ENCODE results near the gene PDE8B.

Gene PDE8B

GRCh38 chr5:77182367-77182766 lies 28.1 kb upstream of the PDE8B start:
- H2AK5ac ChIP-seq (ENCODE audit: low read length): no peak overlapping the region
- H3K79me1 ChIP-seq (ENCODE audit: low read length): peaks cover 2% of the 10 kb centered on the region
- peaks cover 25% of the 10 kb centered on the region for H3K27me3 ChIP-seq (ENCODE audit: insufficient read depth, low read length)
- peaks cover 7 to 9% of the 10 kb centered on the region in 2 experiments for H3K4me1 ChIP-seq (ENCODE audit: control insufficient read depth in 1 of 2, insufficient read depth in 2 of 2, low read length in 2 of 2)
- H2BK12ac ChIP-seq (ENCODE audit: low read length): no peak overlapping the region
- no peak overlapping the region for H3K4me2 ChIP-seq (ENCODE audit: low read length)
- no peak overlapping the region for H2BK5ac ChIP-seq (ENCODE audit: low read depth, low read length, poor library complexity)
- H3K4me3 ChIP-seq (ENCODE audit: low read depth, low read length): no peak overlapping the region
- H4K8ac ChIP-seq (ENCODE audit: low read depth, low read length): no peak overlapping the region
- H3K23ac ChIP-seq (ENCODE audit: low read length): no peak overlapping the region
- no peak overlapping the region for H3K18ac ChIP-seq (ENCODE audit: low read length)
- no peak overlapping the region for H4K91ac ChIP-seq (ENCODE audit: low read depth, low read length)
- no peak overlapping the region for H3K4ac ChIP-seq (ENCODE audit: low read depth, low read length)
- H3K9me3 ChIP-seq (ENCODE audit: insufficient read depth, low read depth, low read length): no peaks in the 10 kb centered on the region
- H3K14ac ChIP-seq (ENCODE audit: low read length): no peak overlapping the region
- no CpG with 5 or more reads among the region's 1 CpG for WGBS (ENCODE audit: extremely low coverage, insufficient coverage, insufficient read length)
- no peak overlapping the region for H2BK120ac ChIP-seq (ENCODE audit: insufficient read depth, low read length, poor library complexity)
- no peak overlapping the region for H4K12ac ChIP-seq (ENCODE audit: low read depth, low read length)
- no peak overlapping the region for H3K9ac ChIP-seq (ENCODE audit: low read length)
- no peak overlapping the region for H3K27ac ChIP-seq (ENCODE audit: low read depth, low read length)
- no peak for DNase-seq
- H3K36me3 ChIP-seq (ENCODE audit: control insufficient read depth in 1 of 2, insufficient read depth in 2 of 2, low read length in 2 of 2): no peaks in the 10 kb centered on the region
- no peak overlapping the region for H2AFZ ChIP-seq (ENCODE audit: insufficient read depth, low read length, poor library complexity)
- no peaks in the 10 kb centered on the region for H3K79me2 ChIP-seq (ENCODE audit: control insufficient read depth, insufficient read depth, low read length, poor library complexity)

- H3K18ac ChIP-seq (ENCODE audit: low read length): no peak overlapping the region
- no peak overlapping the region for H4K12ac ChIP-seq (ENCODE audit: low read depth, low read length)
- no peaks in the 10 kb centered on the region for H3K79me1 ChIP-seq (ENCODE audit: low read length)
- no peak overlapping the region for H3K4me3 ChIP-seq (ENCODE audit: low read depth, low read length)
- H3K27ac ChIP-seq (ENCODE audit: low read depth, low read length): no peak overlapping the region
- H2BK12ac ChIP-seq (ENCODE audit: low read length): no peak overlapping the region
- no peak overlapping the region for H3K9ac ChIP-seq (ENCODE audit: low read length)
- H2AK5ac ChIP-seq (ENCODE audit: low read length): no peak overlapping the region
- H2AFZ ChIP-seq (ENCODE audit: insufficient read depth, low read length, poor library complexity): no peak overlapping the region
- H3K9me3 ChIP-seq (ENCODE audit: insufficient read depth, low read depth, low read length): peaks cover 2% of the 10 kb centered on the region
- no peak overlapping the region for H2BK120ac ChIP-seq (ENCODE audit: insufficient read depth, low read length, poor library complexity)
- H3K4me2 ChIP-seq (ENCODE audit: low read length): no peak overlapping the region
- no peak overlapping the region for H3K14ac ChIP-seq (ENCODE audit: low read length)
- WGBS (ENCODE audit: extremely low coverage, insufficient coverage, insufficient read length): no CpG with 5 or more reads among the region's 2 CpGs
- H3K23ac ChIP-seq (ENCODE audit: low read length): no peak overlapping the region
- peaks cover 2% of the 10 kb centered on the region for H3K27me3 ChIP-seq (ENCODE audit: insufficient read depth, low read length)
- no peaks in the 10 kb centered on the region for H3K36me3 ChIP-seq (ENCODE audit: control insufficient read depth in 1 of 2, insufficient read depth in 2 of 2, low read length in 2 of 2)
- no peaks in the 10 kb centered on the region for H3K4me1 ChIP-seq (ENCODE audit: control insufficient read depth in 1 of 2, insufficient read depth in 2 of 2, low read length in 2 of 2)
- H3K79me2 ChIP-seq (ENCODE audit: control insufficient read depth, insufficient read depth, low read length, poor library complexity): no peaks in the 10 kb centered on the region
- no peak overlapping the region for H3K4ac ChIP-seq (ENCODE audit: low read depth, low read length)
- no peak overlapping the region for H4K91ac ChIP-seq (ENCODE audit: low read depth, low read length)
- no peak overlapping the region for H2BK5ac ChIP-seq (ENCODE audit: low read depth, low read length, poor library complexity)
- DNase-seq: no peak
- no peak overlapping the region for H4K8ac ChIP-seq (ENCODE audit: low read depth, low read length)
Measured at GRCh38 chr5:77186652-77187370, 23.7 kb upstream of the PDE8B start.

DNA sequence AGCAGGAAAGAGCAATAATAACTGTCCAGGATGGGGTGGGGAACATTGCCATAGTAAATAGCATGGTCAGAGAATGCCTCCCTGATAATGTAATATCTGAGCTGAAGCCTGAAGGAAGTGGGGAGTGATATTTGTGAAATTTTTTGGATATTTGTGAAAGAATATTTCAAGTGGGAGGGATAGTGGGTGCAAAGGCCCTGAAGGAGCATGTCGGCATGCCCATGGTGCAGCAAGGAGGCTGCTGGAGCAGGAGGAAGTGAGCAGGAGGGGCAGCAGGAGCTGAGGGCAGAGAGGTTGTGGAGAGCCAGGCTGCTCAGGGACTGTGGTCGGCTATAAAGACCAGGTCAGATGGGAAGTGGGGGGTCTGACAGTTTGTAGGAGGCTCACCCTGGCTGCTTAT lies 21.1 kb upstream of the PDE8B start:
- Histone ChIP-seq H3K4ac (ENCODE audit: low read depth, low read length) (no peak overlapping the region), H2AK5ac (ENCODE audit: low read length) (no peak overlapping the region), H2AFZ (ENCODE audit: insufficient read depth, low read length, poor library complexity) (no peak overlapping the region), H2BK12ac (ENCODE audit: low read length) (no peak overlapping the region), H2BK120ac (ENCODE audit: insufficient read depth, low read length, poor library complexity) (no peak overlapping the region), H3K14ac (ENCODE audit: low read length) (no peak overlapping the region), H3K4me2 (ENCODE audit: low read length) (no peak overlapping the region), H3K4me1 (ENCODE audit: control insufficient read depth in 1 of 2, insufficient read depth in 2 of 2, low read length in 2 of 2) (no peaks in the 10 kb centered on the region), H4K91ac (ENCODE audit: low read depth, low read length) (no peak overlapping the region), H3K4me3 (ENCODE audit: low read depth, low read length) (no peak overlapping the region), H3K79me1 (ENCODE audit: low read length) (no peaks in the 10 kb centered on the region), H4K8ac (ENCODE audit: low read depth, low read length) (no peak overlapping the region), H3K9me3 (ENCODE audit: insufficient read depth, low read depth, low read length) (peaks cover 2% of the 10 kb centered on the region), H4K12ac (ENCODE audit: low read depth, low read length) (no peak overlapping the region), H3K23ac (ENCODE audit: low read length) (no peak overlapping the region), H3K36me3 (ENCODE audit: control insufficient read depth in 1 of 2, insufficient read depth in 2 of 2, low read length in 2 of 2) (no peaks in the 10 kb centered on the region), H3K79me2 (ENCODE audit: control insufficient read depth, insufficient read depth, low read length, poor library complexity) (no peaks in the 10 kb centered on the region), H3K9ac (ENCODE audit: low read length) (no peak overlapping the region), H3K27me3 (ENCODE audit: insufficient read depth, low read length) (peaks cover 2% of the 10 kb centered on the region), H3K18ac (ENCODE audit: low read length) (no peak overlapping the region), H3K27ac (ENCODE audit: low read depth, low read length) (no peak overlapping the region), H2BK5ac (ENCODE audit: low read depth, low read length, poor library complexity) (no peak overlapping the region)
- WGBS (ENCODE audit: extremely low coverage, insufficient coverage, insufficient read length): no CpG with 5 or more reads among the region's 2 CpGs
- no peak for DNase-seq

- no peak overlapping the region for H3K23ac ChIP-seq (ENCODE audit: low read length)
- no peaks in the 10 kb centered on the region for H3K36me3 ChIP-seq (ENCODE audit: control insufficient read depth in 1 of 2, insufficient read depth in 2 of 2, low read length in 2 of 2)
- no peak overlapping the region for H2BK5ac ChIP-seq (ENCODE audit: low read depth, low read length, poor library complexity)
- no peak overlapping the region for H3K14ac ChIP-seq (ENCODE audit: low read length)
- no peak for DNase-seq
- no peak overlapping the region for H2BK120ac ChIP-seq (ENCODE audit: insufficient read depth, low read length, poor library complexity)
- H3K27ac ChIP-seq (ENCODE audit: low read depth, low read length): no peak overlapping the region
- no peak overlapping the region for H4K91ac ChIP-seq (ENCODE audit: low read depth, low read length)
- no peak overlapping the region for H2AFZ ChIP-seq (ENCODE audit: insufficient read depth, low read length, poor library complexity)
- peaks cover 2% of the 10 kb centered on the region for H3K9me3 ChIP-seq (ENCODE audit: insufficient read depth, low read depth, low read length)
- no CpG with 5 or more reads among the region's 2 CpGs for WGBS (ENCODE audit: extremely low coverage, insufficient coverage, insufficient read length)
- H3K79me1 ChIP-seq (ENCODE audit: low read length): no peaks in the 10 kb centered on the region
- no peak overlapping the region for H3K4me3 ChIP-seq (ENCODE audit: low read depth, low read length)
- no peak overlapping the region for H3K4ac ChIP-seq (ENCODE audit: low read depth, low read length)
- H3K79me2 ChIP-seq (ENCODE audit: control insufficient read depth, insufficient read depth, low read length, poor library complexity): no peaks in the 10 kb centered on the region
- no peak overlapping the region for H4K8ac ChIP-seq (ENCODE audit: low read depth, low read length)
- no peak overlapping the region for H2BK12ac ChIP-seq (ENCODE audit: low read length)
- no peak overlapping the region for H3K4me2 ChIP-seq (ENCODE audit: low read length)
- no peak overlapping the region for H4K12ac ChIP-seq (ENCODE audit: low read depth, low read length)
- H3K4me1 ChIP-seq (ENCODE audit: control insufficient read depth in 1 of 2, insufficient read depth in 2 of 2, low read length in 2 of 2): no peaks in the 10 kb centered on the region
- peaks cover 2% of the 10 kb centered on the region for H3K27me3 ChIP-seq (ENCODE audit: insufficient read depth, low read length)
- no peak overlapping the region for H3K18ac ChIP-seq (ENCODE audit: low read length)
- H2AK5ac ChIP-seq (ENCODE audit: low read length): no peak overlapping the region
- no peak overlapping the region for H3K9ac ChIP-seq (ENCODE audit: low read length)
Measured at GRCh38 chr5:77192441-77193050, 17.9 kb upstream of the PDE8B start.

All from trophoblast cell (in vitro differentiated cells and primary cell).